Measurements from ENCODE around the gene RAB38.
A peak's percentile ranks its signal among the peaks of the same experiment; 100 is the strongest.

RAB38 gene

DNA sequence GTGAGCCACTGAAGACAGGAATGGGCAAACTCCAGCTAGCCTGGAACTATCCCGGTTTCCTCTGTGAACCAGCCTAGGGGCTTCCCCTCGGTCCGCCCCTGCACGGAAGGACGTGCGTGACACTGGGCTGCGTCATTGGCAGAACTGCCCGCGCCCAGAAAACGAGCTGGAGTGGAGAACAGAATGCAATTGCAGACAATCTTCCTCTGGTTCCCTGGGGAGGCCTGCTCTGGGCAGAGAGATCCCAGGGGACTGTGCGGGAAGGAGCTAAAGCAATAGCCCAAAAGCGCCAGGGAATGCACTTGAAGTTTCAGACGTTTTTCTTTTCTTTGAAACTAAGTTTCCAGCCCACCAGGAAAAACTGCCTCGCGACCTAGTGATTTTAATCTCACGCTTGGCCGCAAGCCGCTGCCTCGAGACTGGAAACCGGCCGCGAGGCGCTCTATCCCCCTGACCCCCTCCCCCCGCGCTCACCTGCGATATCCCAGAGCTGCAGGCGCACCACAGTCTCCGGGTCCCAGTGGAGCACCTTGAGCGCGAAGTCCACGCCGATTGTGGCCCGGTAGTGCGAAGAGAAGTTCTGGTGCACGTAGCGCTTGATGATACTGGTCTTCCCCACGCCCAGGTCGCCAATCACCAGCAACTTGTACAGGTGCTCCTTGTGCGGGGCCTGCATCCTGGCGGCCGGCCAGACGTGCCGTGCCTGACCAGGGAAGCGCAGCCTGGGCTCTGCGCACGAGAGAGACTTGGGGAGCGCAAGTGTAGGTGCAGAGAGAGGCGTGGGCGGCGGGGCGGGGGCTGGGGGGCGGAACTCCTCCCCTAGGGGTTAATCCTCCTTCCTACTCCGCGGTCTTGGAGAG, at the start of gene RAB38:
TSS of gene RAB38 (minus strand) at position 735 of the 860 bp plus-strand sequence. CDS start at position 676, 59 bp downstream.
- peak; percentile 27 for DNase-seq

- no peak for DNase-seq
These were observed 38.2 kb upstream of the RAB38 start for GRCh38 chr11:88213406-88213805.

GRCh38 chr11:88212300-88212699, 37.1 kb upstream of the RAB38 start:
- no peak for DNase-seq

DNA sequence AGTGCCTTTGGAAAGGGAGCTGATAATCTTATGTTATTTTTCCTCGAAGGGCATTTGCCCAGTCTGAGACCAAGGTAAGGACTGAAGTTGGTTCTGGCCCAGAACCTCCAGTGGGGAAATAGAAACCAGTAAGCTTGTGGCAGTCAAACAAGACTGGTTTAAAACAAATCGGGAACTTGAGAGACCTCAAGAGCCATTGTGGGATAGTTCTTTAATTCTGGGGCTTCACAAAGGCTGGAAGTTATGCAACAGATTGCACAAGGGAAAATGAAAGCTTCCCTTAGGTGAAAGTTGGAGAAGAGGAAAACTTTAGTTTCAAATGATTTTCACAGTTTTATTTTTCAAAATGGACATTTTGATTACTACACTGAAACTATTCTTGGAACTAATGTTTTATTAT, 33.5 kb upstream of the RAB38 start:
- DNase-seq = no peak

GRCh38 chr11:88206751-88207150, 31.5 kb upstream of the RAB38 start:
- no peak for DNase-seq

DNA sequence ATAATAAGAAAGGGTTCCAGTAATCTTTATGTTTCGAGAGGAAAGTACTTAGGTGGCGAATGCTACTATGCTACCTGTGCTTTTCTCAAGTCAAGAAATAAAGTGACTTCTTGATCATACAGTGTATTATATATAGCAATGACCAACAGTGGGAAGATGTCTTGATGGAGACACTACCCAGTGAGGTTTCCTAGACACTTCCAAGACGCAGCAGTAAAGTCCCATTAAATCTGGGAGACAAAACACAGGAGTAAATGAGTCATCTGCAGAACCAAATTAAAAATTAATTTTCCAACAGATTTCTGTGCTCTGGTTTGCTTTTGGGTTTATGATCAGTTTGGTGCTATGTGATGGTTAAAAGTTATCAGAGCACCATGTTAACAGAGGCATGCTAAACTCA, 29.1 kb upstream of the RAB38 start:
- no peak for DNase-seq

- no peak for DNase-seq
These were observed 28.4 kb upstream of the RAB38 start for GRCh38 chr11:88203604-88204003.

- no peak for DNase-seq
These were observed 27.3 kb upstream of the RAB38 start for GRCh38 chr11:88202498-88202897.

DNA sequence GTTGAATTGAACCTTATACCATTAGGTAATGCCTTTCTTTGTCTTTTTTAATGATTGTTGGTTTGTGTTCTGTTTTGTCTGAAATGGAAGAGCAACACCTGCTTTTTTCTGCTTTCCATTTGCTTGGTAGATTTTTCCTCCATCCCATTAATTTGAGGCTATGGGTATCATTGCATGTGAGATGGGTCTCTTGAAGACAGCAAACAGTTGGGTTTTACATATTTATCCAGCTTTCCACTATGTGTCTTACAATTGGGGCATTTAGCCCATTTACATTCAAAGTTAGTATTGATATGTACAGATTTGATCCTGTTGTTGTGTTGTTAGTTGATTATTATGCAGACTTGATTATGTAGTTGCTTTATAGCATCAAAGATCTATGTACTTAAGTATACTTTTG, 21.1 kb upstream of the RAB38 start:
- no peak for DNase-seq

- DNase-seq = no peak
These were observed 20.7 kb upstream of the RAB38 start for GRCh38 chr11:88195908-88196307.

DNA sequence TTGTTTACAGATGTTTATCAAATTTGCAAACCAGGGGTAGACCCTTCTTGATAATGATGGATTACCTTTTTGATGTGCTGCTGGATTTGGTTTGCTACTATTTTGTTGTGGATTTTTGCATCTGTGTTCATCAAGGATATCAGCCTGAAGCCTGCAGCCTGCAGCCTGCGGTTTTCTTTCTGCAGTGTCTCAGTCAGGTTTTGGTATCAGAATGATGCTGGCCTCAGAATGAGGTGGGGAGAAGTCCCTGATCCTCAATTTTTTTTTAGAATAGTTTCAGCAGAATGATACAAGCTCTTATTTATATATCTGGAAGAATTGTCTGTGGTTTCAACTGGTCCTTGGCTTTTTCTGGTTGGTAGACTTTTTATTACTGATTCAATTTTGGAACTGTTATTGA, 19.7 kb upstream of the RAB38 start:
- no peak for DNase-seq

- DNase-seq = no peak
These were observed 18.0 kb upstream of the RAB38 start for GRCh38 chr11:88193278-88193677.

DNA sequence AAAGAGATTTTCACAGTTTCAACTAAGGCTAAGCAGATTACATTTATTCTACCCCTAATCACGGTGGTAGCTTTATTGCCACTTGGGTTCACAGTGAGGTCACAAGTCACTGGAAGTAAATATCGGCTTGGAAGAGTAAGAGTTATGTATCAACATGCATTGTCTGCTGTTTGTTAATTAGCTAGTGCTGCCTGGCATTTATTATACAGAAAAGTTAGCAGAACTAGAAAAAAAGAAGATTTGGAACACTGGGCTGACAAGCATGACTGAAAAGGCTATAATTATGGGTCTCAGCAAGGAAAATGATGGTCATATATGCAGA, 13.7 kb upstream of the RAB38 start:
- no peak for DNase-seq

DNA sequence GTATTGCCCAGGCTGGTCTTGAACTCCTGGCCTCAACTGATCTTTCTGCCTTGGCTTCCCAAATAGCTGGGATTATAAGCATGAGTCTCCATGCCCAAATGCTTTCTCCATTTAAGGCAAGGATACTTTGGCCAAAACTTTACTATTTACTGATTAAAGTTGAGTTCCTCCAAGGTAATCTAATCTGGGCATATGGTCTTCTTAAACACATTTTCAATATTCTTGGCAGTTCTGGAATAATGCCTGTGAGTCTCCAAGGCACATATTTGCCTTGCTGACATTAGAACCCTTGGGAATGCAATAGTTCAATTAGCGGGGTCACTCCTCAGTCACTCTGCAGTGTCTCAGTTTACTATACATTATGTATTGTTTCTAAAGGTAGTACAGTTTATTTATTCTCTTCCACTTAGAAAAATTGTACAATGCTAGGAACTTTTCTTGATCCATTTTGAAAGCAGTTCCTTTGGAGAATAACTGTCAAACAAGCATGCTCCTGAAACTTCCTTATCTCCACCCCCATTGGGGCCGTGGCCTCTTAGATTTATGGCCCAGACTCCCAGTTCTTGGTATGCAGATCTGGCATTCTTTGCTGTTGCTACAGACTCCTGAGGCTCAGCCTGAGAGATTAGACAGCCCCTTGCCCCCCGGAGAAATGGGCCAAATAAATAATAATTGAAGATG, 13.1 kb upstream of the RAB38 start:
- DNase-seq = no peak

- DNase-seq = peak; percentile 6
These were observed 8.0 kb upstream of the RAB38 start for GRCh38 chr11:88183233-88183632.

DNA sequence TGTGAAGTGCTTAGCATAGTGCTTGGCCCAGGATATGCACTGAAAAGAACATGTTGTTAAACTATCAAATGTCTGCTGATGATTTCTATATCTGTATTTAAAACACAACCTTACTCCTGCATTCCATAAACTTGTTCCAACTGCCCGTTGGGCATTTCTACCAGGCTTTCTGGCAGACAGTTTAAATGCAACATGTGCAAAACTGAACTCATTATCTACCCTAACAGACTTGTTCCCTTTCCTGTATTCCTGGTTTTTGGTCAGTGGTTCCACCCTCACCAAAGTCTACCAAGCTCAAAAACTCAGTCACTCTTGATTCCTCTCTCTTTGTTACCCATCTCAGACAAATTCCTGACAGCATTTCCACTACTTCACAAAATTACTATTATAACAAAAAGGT, 6.5 kb upstream of the RAB38 start:
- no peak for DNase-seq

DNA sequence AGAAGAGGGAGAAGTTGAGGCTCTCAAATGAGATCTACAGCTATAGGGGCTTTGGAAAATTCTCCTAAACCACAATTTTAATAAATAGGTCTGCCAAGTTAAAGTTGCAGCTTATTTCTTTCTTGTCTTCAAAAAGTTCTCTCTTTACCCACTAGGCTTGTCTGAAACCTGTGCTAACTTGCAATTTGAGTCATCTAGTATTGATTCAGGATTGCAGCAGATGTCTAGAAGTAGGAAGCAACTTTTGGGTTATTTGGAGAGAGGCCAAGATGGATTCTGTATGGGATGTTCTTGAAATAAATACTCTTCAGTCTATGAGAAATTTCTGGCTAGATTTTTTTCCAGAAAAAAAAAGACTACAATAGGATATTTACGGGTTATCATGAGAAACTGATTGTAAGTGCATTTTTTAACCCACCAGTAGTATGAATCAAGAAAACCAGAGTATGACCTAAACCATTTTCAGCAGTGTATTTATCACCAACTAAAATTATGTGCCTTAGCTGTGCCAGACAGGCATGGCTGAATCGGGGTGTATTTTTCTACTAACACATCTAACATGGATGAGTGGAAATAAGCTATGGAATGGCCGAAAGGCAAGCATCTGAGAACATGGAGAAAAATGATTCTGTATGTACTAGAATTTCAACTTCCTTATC, 4.9 kb upstream of the RAB38 start:
- no peak for DNase-seq

GRCh38 chr11:88179141-88179540, 3.9 kb upstream of the RAB38 start:
- DNase-seq = no peak

GRCh38 chr11:88178191-88178590, 2.9 kb upstream of the RAB38 start:
- no peak for DNase-seq

DNA sequence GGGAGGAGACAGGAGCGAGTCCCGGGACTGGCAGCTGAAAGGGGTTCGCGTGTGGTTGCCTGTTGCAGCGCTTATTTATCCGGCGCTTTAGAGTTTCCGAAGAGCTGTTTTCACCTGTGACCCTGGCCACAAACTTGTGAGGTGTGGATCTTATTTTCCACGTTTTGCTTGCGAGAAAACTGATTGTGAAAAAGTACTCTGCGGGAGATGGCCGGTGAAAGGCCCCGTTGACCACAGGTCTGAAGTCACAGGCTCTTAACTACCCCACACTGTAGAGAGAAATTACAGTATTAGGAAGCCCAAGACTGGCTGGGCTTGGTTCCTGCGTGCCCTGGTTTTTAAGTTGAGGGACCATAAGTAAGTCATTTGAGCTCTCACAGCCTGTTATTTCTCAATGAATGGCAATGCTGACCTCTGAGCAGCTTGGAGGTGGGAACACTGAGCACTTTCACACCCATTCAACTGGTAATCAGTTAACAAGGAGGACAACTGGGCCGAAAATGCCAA, 379 bp upstream of the RAB38 start:
- no peak for DNase-seq

DNA sequence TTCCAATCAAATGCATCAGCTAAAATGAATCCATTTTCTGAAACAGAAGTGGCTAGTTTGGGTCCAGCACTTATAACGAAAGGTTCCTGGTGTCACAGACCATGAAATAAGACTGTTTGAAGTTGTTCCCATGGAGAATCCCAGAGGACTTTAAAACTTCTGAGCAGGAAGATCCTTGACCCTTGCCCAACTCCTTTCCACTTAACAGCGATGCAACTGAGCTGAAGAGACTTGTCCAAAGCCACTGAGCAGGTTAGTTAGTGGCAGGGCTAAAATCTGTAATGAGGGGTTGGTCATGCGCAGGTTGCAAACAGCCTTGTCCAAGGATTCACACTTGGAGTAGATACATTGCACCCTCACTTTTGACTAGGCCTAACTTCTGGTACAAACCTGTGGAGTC, 1.3 kb downstream of the RAB38 start:
- DNase-seq = no peak

DNA sequence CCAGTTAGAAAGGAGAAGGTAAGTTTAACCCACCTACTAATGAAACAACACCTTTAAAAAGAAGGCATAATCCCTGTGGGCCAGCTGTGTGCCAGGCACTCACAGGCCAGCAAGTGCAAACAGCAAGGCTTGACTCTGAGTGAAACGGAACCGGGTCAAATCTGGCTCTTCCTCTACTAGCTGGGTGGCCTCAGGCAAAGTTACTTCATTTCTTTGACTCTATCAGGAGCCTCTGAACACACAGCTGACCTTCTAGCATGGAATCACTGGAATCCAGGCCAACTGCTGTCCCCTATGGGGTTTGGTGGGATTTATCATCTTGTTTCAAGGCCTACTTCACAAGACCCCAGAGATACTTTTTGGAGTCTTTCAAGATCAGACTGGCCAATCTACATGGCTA, 3.3 kb downstream of the RAB38 start:
- no peak for DNase-seq

DNA sequence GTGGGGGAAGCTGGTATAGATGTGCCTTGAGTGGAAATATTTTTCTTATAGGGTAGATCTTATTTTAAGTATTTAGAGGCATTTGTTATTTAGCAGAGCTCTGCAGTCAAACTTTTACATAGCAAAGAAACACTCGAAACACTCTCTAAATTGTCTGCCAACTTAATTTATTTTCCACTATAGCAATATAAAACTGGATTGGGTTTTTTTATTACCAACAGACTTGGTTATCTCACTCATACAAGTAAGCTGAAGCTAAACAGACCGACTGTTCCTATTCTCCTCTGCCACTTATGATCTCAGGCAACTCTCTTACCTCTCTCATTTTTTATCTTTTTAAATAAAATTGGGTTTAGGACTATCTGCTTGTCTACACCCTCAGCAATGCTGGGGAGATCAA, 4.6 kb downstream of the RAB38 start:
- no peak for DNase-seq

DNA sequence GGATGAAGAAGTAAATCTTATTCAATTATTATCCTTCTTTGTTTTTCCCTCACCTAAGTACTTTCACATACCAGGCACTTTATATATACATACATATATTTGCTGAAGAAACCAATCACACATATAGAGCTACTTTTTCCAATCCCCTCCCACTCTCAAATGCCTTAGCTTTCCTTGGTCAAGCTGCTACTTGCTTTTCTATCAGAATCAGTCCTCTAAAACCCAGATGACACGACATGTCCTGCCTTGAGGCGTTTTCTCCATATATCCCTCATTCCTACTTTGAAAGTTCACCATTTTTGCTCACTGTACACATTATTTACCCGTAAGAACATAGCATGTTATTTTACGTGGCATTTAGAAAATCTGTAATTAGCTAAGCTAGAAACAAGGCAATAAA, 5.4 kb downstream of the RAB38 start:
- DNase-seq = no peak
